Measurements from ENCODE around the gene KCNK15. TPM values are rescaled to one million over a fixed set of nuclear protein-coding genes. Genes with fewer than 3 reads are reported as not detected.

The KCNK15 gene
- total and polyA plus RNA-seq, 2 donors (not counting 1 experiment from before 2014, with no cell fraction given): 0.17 TPM; not detected in 1

- Histone ChIP-seq H3K4me2 (replicated peaks; ENCODE audit: low read depth, low read length, poor library complexity, severe bottlenecking) (no peak overlapping the region), H3K27ac (ENCODE audit: low read length in 2 of 2) (no peak overlapping the region), H2AFZ (ENCODE audit: insufficient read depth, low read depth, low read length, poor library complexity, severe bottlenecking) (no peak overlapping the region), H3K9ac (ENCODE audit: low read length) (no peak overlapping the region), H4K20me1 (ENCODE audit: control insufficient read depth, insufficient read depth, low read length, poor library complexity, severe bottlenecking) (no peaks in the 10 kb centered on the region), H3K4me3 (ENCODE audit: control extremely low read depth in 1 of 5, extremely low read depth in 1 of 5, insufficient read depth in 1 of 5, low read depth in 2 of 5, low read length in 4 of 5) (no peak overlapping the region), H3K4me1 (ENCODE audit: control insufficient read depth in 2 of 2, insufficient read depth in 2 of 2, low read length in 2 of 2) (peaks cover 5 to 9% of the 10 kb centered on the region in 2 donors), H3K79me2 (ENCODE audit: control insufficient read depth, insufficient read depth, low read length) (no peaks in the 10 kb centered on the region), H3K36me3 (replicated peaks in 1 of 2; ENCODE audit: control extremely low read depth in 1 of 2, control insufficient read depth in 1 of 2, extremely low read depth in 1 of 2, insufficient read depth in 2 of 2, low read length in 1 of 2) (no peaks in the 10 kb centered on the region), H3K9me3 (ENCODE audit: control extremely low read depth in 1 of 3, control insufficient read depth in 2 of 3, insufficient read depth in 1 of 3, low read length in 2 of 3) (no peaks in the 10 kb centered on the region), H3K27me3 (replicated peaks in 1 of 4; ENCODE audit: control extremely low read depth in 1 of 4, control insufficient read depth in 3 of 4, insufficient read depth in 4 of 4, low read length in 3 of 4) (peaks cover 0 to 3% (median 1%) of the 10 kb centered on the region in 4 experiments)
- intact Hi-C loops (cut with micrococcal nuclease): no loop called here
- ChIA-PET POLR2A (no interaction called here), CTCF (interaction anchor here (0.6 to 1.4 kb wide), 2 partner anchors 17 to 76 kb away, joined by 3 to 4 read pairs; no protein-coding TSS in a partner anchor)
- ATAC-seq (ENCODE audit: low read depth): no peak
- Mint-ChIP-seq H3K27ac (no peak overlapping the region), H3K4me1 (peaks cover 13% of the 10 kb centered on the region), H3K9me3 (ENCODE audit: insufficient read depth) (no peaks in the 10 kb centered on the region), H3K4me3 (no peak overlapping the region), H3K27me3 (peaks cover 21% of the 10 kb centered on the region)
- 77% methylated on average over 2 of the region's 4 CpGs for WGBS (ENCODE audit: insufficient coverage)
- TF ChIP-seq EZH2 (IDR thresholded peaks at IDR 0.05; ENCODE audit: borderline replicate concordance, insufficient read depth, low read depth, low read length, poor library complexity, severe bottlenecking): no peak
- TF ChIP-seq, protein P1, sequence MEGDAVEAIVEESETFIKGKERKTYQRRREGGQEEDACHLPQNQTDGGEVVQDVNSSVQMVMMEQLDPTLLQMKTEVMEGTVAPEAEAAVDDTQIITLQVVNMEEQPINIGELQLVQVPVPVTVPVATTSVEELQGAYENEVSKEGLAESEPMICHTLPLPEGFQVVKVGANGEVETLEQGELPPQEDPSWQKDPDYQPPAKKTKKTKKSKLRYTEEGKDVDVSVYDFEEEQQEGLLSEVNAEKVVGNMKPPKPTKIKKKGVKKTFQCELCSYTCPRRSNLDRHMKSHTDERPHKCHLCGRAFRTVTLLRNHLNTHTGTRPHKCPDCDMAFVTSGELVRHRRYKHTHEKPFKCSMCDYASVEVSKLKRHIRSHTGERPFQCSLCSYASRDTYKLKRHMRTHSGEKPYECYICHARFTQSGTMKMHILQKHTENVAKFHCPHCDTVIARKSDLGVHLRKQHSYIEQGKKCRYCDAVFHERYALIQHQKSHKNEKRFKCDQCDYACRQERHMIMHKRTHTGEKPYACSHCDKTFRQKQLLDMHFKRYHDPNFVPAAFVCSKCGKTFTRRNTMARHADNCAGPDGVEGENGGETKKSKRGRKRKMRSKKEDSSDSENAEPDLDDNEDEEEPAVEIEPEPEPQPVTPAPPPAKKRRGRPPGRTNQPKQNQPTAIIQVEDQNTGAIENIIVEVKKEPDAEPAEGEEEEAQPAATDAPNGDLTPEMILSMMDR (IDR thresholded peaks at IDR 0.05): no peak
- DNase-seq: no peak
Observed at GRCh38 chr20:44765091-44765490, 19.4 kb downstream of the KCNK15 start.

- no peak overlapping the region for H2AFZ ChIP-seq (ENCODE audit: insufficient read depth, low read depth, low read length, poor library complexity, severe bottlenecking)
- no peak overlapping the region for H3K9ac ChIP-seq (ENCODE audit: low read length)
- no peaks in the 10 kb centered on the region for H4K20me1 ChIP-seq (ENCODE audit: control insufficient read depth, insufficient read depth, low read length, poor library complexity, severe bottlenecking)
- CTCF ChIA-PET: interaction anchor here (1.4 kb wide), 1 partner anchor 18 kb away, joined by 3 read pairs; no protein-coding TSS in a partner anchor
- H3K4me3 ChIP-seq (ENCODE audit: control extremely low read depth in 1 of 5, extremely low read depth in 1 of 5, insufficient read depth in 1 of 5, low read depth in 2 of 5, low read length in 4 of 5): no peak overlapping the region
- H3K27ac ChIP-seq (ENCODE audit: low read length in 2 of 2): no peak overlapping the region
- TF ChIP-seq EZH2 (IDR thresholded peaks at IDR 0.05; ENCODE audit: borderline replicate concordance, insufficient read depth, low read depth, low read length, poor library complexity, severe bottlenecking): no peak
- TF ChIP-seq, protein P1 (IDR thresholded peaks at IDR 0.05): no peak
- H3K27me3 ChIP-seq (replicated peaks in 1 of 4; ENCODE audit: control extremely low read depth in 1 of 4, control insufficient read depth in 3 of 4, insufficient read depth in 4 of 4, low read length in 3 of 4): peaks cover 0 to 3% (median 1%) of the 10 kb centered on the region in 4 experiments
- Mint-ChIP-seq H3K9me3 (ENCODE audit: insufficient read depth) (no peaks in the 10 kb centered on the region), H3K4me1 (peaks cover 15% of the 10 kb centered on the region), H3K27me3 (peaks cover 21% of the 10 kb centered on the region), H3K4me3 (no peak overlapping the region), H3K27ac (no peak overlapping the region)
- H3K9me3 ChIP-seq (ENCODE audit: control extremely low read depth in 1 of 3, control insufficient read depth in 2 of 3, insufficient read depth in 1 of 3, low read length in 2 of 3): peaks cover 0 to under 1% (median 0%) of the 10 kb centered on the region in 3 donors
- peaks cover 5 to 9% of the 10 kb centered on the region in 2 donors for H3K4me1 ChIP-seq (ENCODE audit: control insufficient read depth in 2 of 2, insufficient read depth in 2 of 2, low read length in 2 of 2)
- H3K79me2 ChIP-seq (ENCODE audit: control insufficient read depth, insufficient read depth, low read length): no peaks in the 10 kb centered on the region
- DNase-seq (no peak), ATAC-seq (ENCODE audit: low read depth) (no peak)
- POLR2A ChIA-PET: no interaction called here
- no peaks in the 10 kb centered on the region for H3K36me3 ChIP-seq (replicated peaks in 1 of 2; ENCODE audit: control extremely low read depth in 1 of 2, control insufficient read depth in 1 of 2, extremely low read depth in 1 of 2, insufficient read depth in 2 of 2, low read length in 1 of 2)
- 72% methylated on average over 4 of the region's 7 CpGs for WGBS (ENCODE audit: insufficient coverage)
- intact Hi-C loops (cut with micrococcal nuclease): no loop called here
- no peak overlapping the region for H3K4me2 ChIP-seq (replicated peaks; ENCODE audit: low read depth, low read length, poor library complexity, severe bottlenecking)
Observed at GRCh38 chr20:44765701-44766347, 20.2 kb downstream of the KCNK15 start.
